IMR-90 (cell line): ENCODE results near the gene MLXIPL. TPM values are rescaled to one million over a fixed set of nuclear protein-coding genes. Genes with fewer than 3 reads are reported as not detected.

Source experiments
- ATAC-seq: fragments of 200-7000 bp; cut with Tn5 transposase; 2 replicates; pipeline ENCODE4 v1.9.1; 2020; ENCODE audit warnings: low read depth, mild to moderate bottlenecking, moderate library complexity
- BruUV-seq: library from RNA; stranded (reverse); fragments of 400-500 nt; replicated peaks from 2 replicates; lab custom pipeline; 2021; lab: Mats Ljungman, UMichigan
- CTCF ChIA-PET: fragments of 300-600 bp; formaldehyde crosslinking; extraction: SDS; loops from one replicate; lab custom pipeline; 2021; ENCODE audit warnings: antibody characterized with exemption; lab: Yijun Ruan, JAX
- POLR2A ChIA-PET: fragments of 300-600 bp; sonication (Branson Sonifier 250); formaldehyde crosslinking; loops from one replicate; lab custom pipeline; 2022; ENCODE audit warnings: antibody characterized with exemption; ENCODE audit not compliant: unreplicated experiment; lab: Charles Lee
- DNase-seq: peaks from one replicate; pipeline ENCODE4 v3.0.0; 2013
- H2AFZ ChIP-seq: replicated peaks from 2 replicates; pipeline ENCODE3; 2013; ENCODE audit warnings: low read length, mild to moderate bottlenecking; ENCODE audit not compliant: poor library complexity
- H2AK5ac ChIP-seq: 2 replicates; pipeline ENCODE4 v1.6.1; 2013; ENCODE audit warnings: low read depth, low read length, inconsistent platforms
- H2AK9ac ChIP-seq: replicated peaks from 2 replicates; pipeline ENCODE3; 2013; ENCODE audit warnings: mild to moderate bottlenecking, low read depth, low read length, moderate library complexity; ENCODE audit not compliant: poor library complexity
- H2BK120ac ChIP-seq: 2 replicates; pipeline ENCODE4 v1.6.1; 2013; ENCODE audit warnings: low read depth, low read length, inconsistent platforms
- H2BK15ac ChIP-seq: 3 replicates; pipeline ENCODE4 v1.6.1; 2013; ENCODE audit warnings: low read depth, low read length, inconsistent platforms
- H2BK20ac ChIP-seq: 2 replicates; pipeline ENCODE4 v1.6.1; 2013; ENCODE audit warnings: low read depth, mild to moderate bottlenecking, inconsistent platforms, low read length, moderate library complexity
- H2BK5ac ChIP-seq: 2 replicates; pipeline ENCODE4 v1.6.1; 2013; ENCODE audit warnings: mild to moderate bottlenecking, low read depth, low read length, inconsistent platforms; ENCODE audit not compliant: poor library complexity, severe bottlenecking
- H3K14ac ChIP-seq: replicated peaks from 2 replicates; pipeline ENCODE4 v1.6.1; 2013; ENCODE audit warnings: low read depth, low read length, inconsistent platforms
- H3K18ac ChIP-seq: 2 replicates; pipeline ENCODE4 v1.6.1; 2013; ENCODE audit warnings: low read depth, low read length, control low read depth
- H3K23ac ChIP-seq: 2 replicates; pipeline ENCODE4 v1.6.1; 2013; ENCODE audit warnings: low read depth, low read length, inconsistent platforms
- H3K27ac ChIP-seq: 2 replicates; pipeline ENCODE4 v1.5.1; 2013; ENCODE audit warnings: mild to moderate bottlenecking, control low read depth, low read length; ENCODE audit not compliant: insufficient read depth
- H3K27me3 ChIP-seq: 2 replicates; pipeline ENCODE4 v1.6.1; 2013; ENCODE audit warnings: low read length; ENCODE audit not compliant: control insufficient read depth, insufficient read depth
- H3K36me3 ChIP-seq: 2 replicates; pipeline ENCODE4 v1.6.1; 2013; ENCODE audit warnings: low read length, mixed read lengths; ENCODE audit not compliant: control insufficient read depth, insufficient read depth
- H3K4ac ChIP-seq: 2 replicates; pipeline ENCODE4 v1.6.1; 2013; ENCODE audit warnings: low read depth, low read length, inconsistent platforms
- H3K4me1 ChIP-seq: 2 replicates; pipeline ENCODE4 v1.6.1; 2013; ENCODE audit warnings: low read length, mixed read lengths; ENCODE audit not compliant: control insufficient read depth, insufficient read depth
- H3K4me2 ChIP-seq: 2 replicates; pipeline ENCODE4 v1.6.1; 2013; ENCODE audit warnings: low read depth, mild to moderate bottlenecking, control low read depth, low read length, moderate library complexity
- H3K4me3 ChIP-seq: 2 replicates; pipeline ENCODE4 v1.5.1; 2013; ENCODE audit warnings: low read depth, mild to moderate bottlenecking, control low read depth, low read length, moderate library complexity; ENCODE audit not compliant: insufficient read depth
- H3K56ac ChIP-seq: 2 replicates; pipeline ENCODE4 v1.6.1; 2013; ENCODE audit warnings: low read length, inconsistent platforms; ENCODE audit not compliant: insufficient read depth; ENCODE audit errors: extremely low read depth
- H3K79me1 ChIP-seq, 2 experiments: 2 replicates each; pipeline ENCODE4 v1.6.1; 2013; ENCODE audit warnings: low read length in 2 of 2, inconsistent platforms in 1 of 2, low read depth in 1 of 2
- H3K9ac ChIP-seq: 2 replicates; pipeline ENCODE4 v1.6.1; 2013; ENCODE audit warnings: low read depth, low read length, control low read depth
- H3K9me1 ChIP-seq: 2 replicates; pipeline ENCODE4 v1.6.1; 2013; ENCODE audit warnings: low read length, inconsistent platforms; ENCODE audit not compliant: insufficient read depth
- H3K9me3 ChIP-seq: 2 replicates; pipeline ENCODE4 v1.6.1; 2013; ENCODE audit warnings: low read length; ENCODE audit not compliant: control insufficient read depth, insufficient read depth
- H4K20me1 ChIP-seq: 2 replicates; pipeline ENCODE4 v1.6.1; 2013; ENCODE audit warnings: low read length, inconsistent platforms; ENCODE audit not compliant: insufficient read depth
- H4K5ac ChIP-seq: 2 replicates; pipeline ENCODE4 v1.6.1; 2013; ENCODE audit warnings: mild to moderate bottlenecking, low read depth, low read length, control low read depth
- H4K8ac ChIP-seq, 2 experiments: 2 replicates each; pipeline ENCODE4 v1.6.1; 2013; ENCODE audit warnings: low read depth in 2 of 2, low read length in 2 of 2, control low read depth in 1 of 2, inconsistent platforms in 1 of 2
- H4K91ac ChIP-seq: 2 replicates; pipeline ENCODE4 v1.6.1; 2013; ENCODE audit warnings: low read depth, low read length, inconsistent platforms; ENCODE audit not compliant: insufficient read depth
- MAFK ChIP-seq: IDR thresholded peaks from 2 replicates; pipeline ENCODE4 v1.6.1; 2012; ENCODE audit warnings: low read depth, low read length, improper control_type of control experiment
- POLR2A ChIP-seq: IDR thresholded peaks from 2 replicates; pipeline ENCODE4 v1.6.1; 2012; ENCODE audit warnings: mild to moderate bottlenecking, low read depth, low read length
- RAD21 ChIP-seq: IDR thresholded peaks from 2 replicates; pipeline ENCODE4 v1.6.1; 2012; ENCODE audit warnings: low read length, improper control_type of control experiment
- RCOR1 ChIP-seq: IDR thresholded peaks from 2 replicates; pipeline ENCODE4 v1.6.1; 2012; ENCODE audit warnings: mild to moderate bottlenecking, low read length, improper control_type of control experiment; ENCODE audit not compliant: insufficient replicate concordance
- RFX5 ChIP-seq: IDR thresholded peaks from 2 replicates; pipeline ENCODE4 v1.8.0; 2012; ENCODE audit warnings: low read depth, mild to moderate bottlenecking, low read length, moderate library complexity
- USF2 ChIP-seq: fragments of 150-350 bp; IDR thresholded peaks from 2 replicates; pipeline ENCODE4 v1.6.1; 2017; ENCODE audit warnings: mild to moderate bottlenecking, antibody characterized with exemption, low read length, low read depth
- WGBS, 2 experiments: methylation state at CpG; one replicate each; pipeline versions ENCODE4 v1.1.5 to v1.1.7; 2013; ENCODE audit warnings: missing lambda C conversion rate in 2 of 2; ENCODE audit not compliant: insufficient read length in 1 of 2; ENCODE audit errors: extremely low coverage in 2 of 2; 5-methylcytosine and 5-hydroxymethylcytosine counted together
- dilution Hi-C: fragments of 300-500 bp; cut with HindIII; formaldehyde crosslinking; loops from one replicate; pipeline ENCODE4 v1.14.3; 2018; ENCODE audit warnings: low sequenced_read_pairs; ENCODE audit not compliant: unreplicated experiment
- in situ Hi-C: fragments of 300-500 bp; cut with MboI; formaldehyde crosslinking; loops from 3 replicates; pipeline ENCODE4 v1.14.3; 2019; ENCODE audit warnings: low sequenced_read_pairs, inconsistent platforms, mixed read lengths
- intact Hi-C: fragments of 100-400 bp; cut with micrococcal nuclease; formaldehyde crosslinking; loops from 2 replicates; pipeline ENCODE4 v1.10.0; 2022
- polyA plus RNA-seq, 3 experiments: library from polyadenylated mRNA; depleted of rRNA; stranded (reverse); fragments of >200 nt; gene quantifications; 2 replicates each; pipeline ENCODE4 v1.2.3, GENCODE V29; 2012; ENCODE audit warnings: low replicate concordance in 1 of 3
- total RNA-seq: library from RNA; depleted of rRNA; stranded (reverse); fragments of >200 nt; gene quantifications from 2 replicates; pipeline ENCODE4 v1.2.3, GENCODE V29; 2012

MLXIPL gene
- total and polyA plus RNA-seq, 2 of the 4 experiments (the other 2 are of a cell fraction), result not detected

- CTCF ChIA-PET, result interaction anchor here (0.6 to 1.6 kb wide), 2 partner anchors 119 to 120 kb away, joined by 7 to 9 read pairs; no protein-coding TSS in a partner anchor
- Histone ChIP-seq H3K27ac (no peak overlapping the region), H3K9me3 (no peaks in the 10 kb centered on the region), H3K4ac (no peak overlapping the region), H3K4me1 (no peaks in the 10 kb centered on the region), H3K18ac (no peak overlapping the region), H3K56ac (no peak overlapping the region), H2AK5ac (no peak overlapping the region), H3K4me3 (no peak overlapping the region), H3K14ac (no peak overlapping the region), H3K4me2 (no peak overlapping the region), H4K91ac (no peak overlapping the region), H3K27me3 (peaks cover 11% of the 10 kb centered on the region; the same call in 1 of the 2 replicates), H3K36me3 (no peaks in the 10 kb centered on the region), H2BK15ac (no peak overlapping the region), H4K5ac (no peak overlapping the region), H2BK5ac (no peak overlapping the region), H4K20me1 (no peaks in the 10 kb centered on the region; the same call in 1 of the 2 replicates), H3K9me1 (no peaks in the 10 kb centered on the region), H4K8ac (no peak overlapping the region), H2AFZ (no peak overlapping the region), H3K23ac (no peak overlapping the region), H3K79me1 (no peaks in the 10 kb centered on the region), H2BK120ac (no peak overlapping the region), H2AK9ac (no peak overlapping the region), H3K9ac (no peak overlapping the region), H2BK20ac (no peak overlapping the region)
- 51% methylated on average over 9 of the region's 23 CpGs; no CpG with 5 or more reads in 1 of the 2 experiments for WGBS, 2 experiments
- TF ChIP-seq USF2, result no peak
- no peak for TF ChIP-seq POLR2A
- TF ChIP-seq RAD21, result no peak
- no peak for TF ChIP-seq RCOR1
- TF ChIP-seq RFX5, result no peak
- no peak for TF ChIP-seq MAFK
- POLR2A ChIA-PET, result no interaction called here
- dilution Hi-C loops, result no loop called here
- in situ Hi-C loops, result loop anchor here (5.0 kb wide), 2 partner anchors 72 to 127 kb away; no protein-coding TSS in a partner anchor
- intact Hi-C loops, result loop anchor here (5.0 kb wide), 1 partner anchor 247 kb away; no protein-coding TSS in a partner anchor
- BruUV-seq, result no TSS peak
- ATAC-seq (no peak), DNase-seq (no peak)
These were observed 18.6 kb downstream of the MLXIPL start for GRCh38 chr7:73605601-73606220.
